ENCODE data around the gene CD47.

The CD47 gene

DNA sequence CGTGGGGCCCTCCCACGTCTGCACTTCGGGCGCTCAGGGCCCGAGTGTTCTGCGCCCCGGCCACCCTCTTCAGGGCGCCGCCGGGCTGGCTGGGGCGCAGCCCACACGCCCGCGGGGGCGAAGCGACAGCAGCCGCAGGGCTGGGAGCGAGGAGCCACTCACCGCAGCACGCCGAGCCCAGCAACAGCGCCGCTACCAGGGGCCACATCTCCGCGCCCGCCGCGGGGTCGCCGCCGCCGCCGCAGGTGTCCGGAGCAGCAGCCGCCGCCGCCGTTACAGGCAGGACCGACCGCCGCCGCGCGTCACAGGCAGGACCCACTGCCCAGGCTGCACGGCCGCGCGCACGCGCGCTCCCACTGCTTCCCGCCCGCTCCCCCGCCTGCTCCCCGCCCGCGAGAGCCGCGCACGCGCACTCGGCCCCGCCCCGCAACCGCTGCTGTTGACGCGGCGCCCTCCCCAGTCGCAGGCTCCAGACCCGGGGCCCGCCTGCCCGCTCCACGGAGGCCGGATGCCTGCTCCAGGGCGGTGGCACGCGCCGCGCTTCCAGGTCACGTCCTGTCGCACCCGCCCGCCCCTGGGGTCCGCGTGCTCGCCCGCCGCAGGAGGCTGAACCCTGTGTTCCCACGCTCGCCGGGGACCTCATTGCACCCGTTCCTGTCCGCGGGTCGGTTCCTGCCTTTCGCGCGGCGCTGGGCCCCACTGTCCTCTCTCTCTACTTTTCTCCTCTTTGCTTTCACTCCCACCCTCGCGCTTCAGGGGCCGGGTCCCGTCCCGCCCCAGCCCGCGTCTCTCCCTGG, at the start of gene CD47:
Gene CD47 (minus strand): TSS at position 331 of the 797 bp plus-strand sequence. CDS start 123 bp downstream, at position 208.
- DNase-seq (ENCODE audit: low spot score): peak; percentile 89

GRCh38 chr3:108137460-108137814, 46.6 kb upstream of the CD47 start:
- no peak for DNase-seq (ENCODE audit: low spot score)

- no peak for DNase-seq (ENCODE audit: low spot score)
Measured at GRCh38 chr3:108136561-108137459, 46.0 kb upstream of the CD47 start.

DNA sequence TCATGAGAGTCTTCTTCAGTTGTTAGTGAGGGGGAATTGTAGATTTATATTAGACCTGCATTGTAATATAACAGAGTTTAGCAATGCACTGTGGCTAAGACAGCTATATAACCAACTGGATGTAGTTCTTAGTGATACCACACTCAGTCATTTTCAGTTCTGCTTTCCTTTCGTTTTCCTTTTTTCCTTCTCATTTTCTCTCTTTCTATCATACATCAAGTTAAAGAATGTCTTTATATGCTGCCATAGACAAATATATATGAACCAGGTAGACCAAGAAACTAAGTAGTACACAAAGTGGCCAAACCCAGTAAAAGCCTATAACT, 43.7 kb upstream of the CD47 start:
- peak; percentile 47 for DNase-seq (ENCODE audit: low spot score)

DNA sequence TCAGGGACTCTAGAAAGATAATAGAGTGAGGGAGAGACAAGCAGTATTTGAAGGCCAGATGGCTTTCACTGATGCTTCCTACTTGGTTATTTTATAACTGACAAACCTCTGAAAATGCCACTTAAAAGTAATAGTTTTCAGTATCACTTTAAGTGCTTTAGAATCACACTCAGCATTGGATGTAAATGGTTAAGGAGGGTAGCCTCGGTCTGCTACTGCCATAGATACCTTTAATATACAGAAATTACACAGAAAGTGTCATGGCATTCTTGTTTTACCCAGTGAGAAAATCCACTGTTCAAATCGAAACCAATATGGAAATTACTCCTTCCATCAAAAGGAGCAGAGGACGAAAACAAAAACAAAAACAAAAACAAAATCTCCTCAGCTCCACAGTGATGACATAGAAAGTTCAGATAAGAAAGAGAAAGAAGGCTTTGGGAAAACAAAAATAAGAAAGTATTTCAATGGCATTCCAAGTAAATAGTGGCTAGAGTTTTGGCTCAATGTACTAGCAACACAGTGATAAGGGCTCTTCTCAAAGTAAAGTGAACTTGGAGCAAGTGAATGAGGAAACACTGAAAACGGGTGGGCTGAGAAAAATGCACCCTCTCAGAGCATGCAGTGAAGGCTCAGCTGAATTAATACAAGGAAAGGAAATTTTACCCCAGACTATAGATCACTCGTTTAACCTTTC, 43.2 kb upstream of the CD47 start:
- no peak for DNase-seq (ENCODE audit: low spot score)

DNA sequence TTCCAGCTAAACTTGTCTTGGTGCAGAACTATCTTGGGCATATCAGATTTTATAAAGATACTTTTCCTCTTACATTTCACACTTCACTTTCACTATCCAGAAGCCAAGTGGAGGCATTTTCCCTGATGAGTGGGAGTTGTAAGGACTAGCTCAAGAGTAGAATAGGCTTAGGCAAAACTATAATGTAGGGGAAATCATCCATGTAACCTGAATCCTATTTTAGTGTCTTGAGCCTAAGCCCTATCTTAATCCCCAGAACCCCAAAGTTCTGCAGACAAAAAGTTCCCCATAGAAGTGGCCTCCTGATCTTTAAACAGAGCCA, 42.2 kb upstream of the CD47 start:
- DNase-seq (ENCODE audit: low spot score): no peak

- no peak for DNase-seq (ENCODE audit: low spot score)
Measured at GRCh38 chr3:108131475-108132134, 40.8 kb upstream of the CD47 start.

DNA sequence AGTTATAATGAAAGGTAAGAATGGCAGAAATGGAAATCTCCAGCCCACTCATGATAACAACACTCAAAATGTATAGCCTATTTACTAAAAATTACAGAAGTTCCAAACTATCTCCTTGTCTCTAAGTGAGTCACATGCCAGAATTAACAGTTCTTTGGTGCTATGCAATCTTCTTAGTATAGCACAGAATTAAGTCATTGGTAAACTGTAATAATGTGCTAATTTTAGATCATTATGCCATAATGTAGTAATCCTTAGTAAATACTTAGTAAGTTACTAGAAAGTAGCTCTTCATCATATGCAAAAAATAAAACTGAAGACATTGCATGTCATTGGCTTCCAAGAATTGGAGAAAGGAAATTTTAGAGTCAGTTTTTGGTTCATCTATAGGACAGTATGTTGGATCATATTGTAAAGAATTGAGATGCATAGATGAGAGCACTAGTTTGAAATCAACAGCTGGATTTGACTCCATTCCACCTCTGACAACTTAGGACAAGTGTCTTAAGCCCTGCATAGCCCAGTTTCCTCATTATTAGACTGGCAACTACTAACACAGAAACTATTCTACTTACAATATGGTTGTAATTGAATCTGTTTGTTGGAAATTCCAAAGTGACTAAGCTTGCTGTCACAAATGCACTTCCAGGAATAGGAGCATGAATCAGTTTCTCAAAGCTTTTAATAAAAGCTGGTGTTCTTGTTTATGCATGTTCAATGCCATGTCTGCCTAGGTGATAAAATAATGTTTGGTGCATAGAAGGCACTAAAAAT, 40.1 kb upstream of the CD47 start:
- no peak for DNase-seq (ENCODE audit: low spot score)

DNA sequence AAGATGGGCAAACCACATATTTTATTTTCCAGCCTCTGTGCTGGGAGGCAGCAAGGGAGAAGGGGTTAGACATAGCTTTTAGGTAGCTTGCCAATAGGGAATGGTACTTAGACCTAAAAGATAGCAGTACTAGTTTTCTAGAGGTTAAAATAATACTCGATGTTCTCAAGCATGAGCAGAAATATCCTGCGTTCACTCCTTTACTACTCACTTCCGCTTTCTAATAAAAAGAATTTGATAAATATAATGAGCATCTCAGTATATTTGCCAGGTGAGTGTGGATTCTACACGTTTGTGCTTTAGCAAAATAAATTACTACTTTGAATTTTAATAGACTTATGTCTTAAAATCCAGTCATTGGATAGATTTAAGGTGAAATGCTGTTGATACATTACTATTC, 39.4 kb upstream of the CD47 start:
- peak; percentile 41 for DNase-seq (ENCODE audit: low spot score)

DNA sequence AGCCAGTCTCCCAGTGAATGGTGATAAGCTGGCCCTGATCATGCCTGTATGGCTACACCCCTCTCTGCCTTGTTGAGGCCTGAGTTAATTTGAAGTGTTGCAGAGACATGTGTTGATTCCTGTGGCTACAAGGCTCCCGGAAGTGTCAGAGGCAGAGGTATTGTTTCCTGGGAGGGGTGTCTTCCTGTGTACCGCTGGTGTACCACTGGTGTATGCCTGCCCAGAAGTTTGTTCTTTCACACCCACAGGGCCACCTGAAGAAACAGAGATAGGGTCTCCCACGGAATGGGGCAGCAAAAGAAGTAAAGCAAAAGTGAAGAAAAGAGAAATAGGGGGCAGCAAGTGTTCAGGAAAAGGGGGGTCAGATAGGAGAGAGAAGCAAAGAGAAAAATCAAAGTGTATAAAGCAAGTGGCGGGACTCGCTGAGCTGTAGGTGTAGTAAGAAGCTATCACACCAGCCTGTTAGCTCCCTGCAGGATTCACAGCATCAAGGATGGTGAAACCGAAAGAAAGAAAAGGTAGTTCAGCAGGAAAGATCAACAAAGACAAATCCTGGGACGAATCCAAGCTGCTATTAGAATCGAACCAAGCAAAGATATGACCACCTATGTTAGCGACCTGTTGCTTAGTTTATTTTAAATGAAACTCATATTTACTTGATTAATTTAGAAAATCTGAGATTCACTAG, 36.6 kb upstream of the CD47 start:
- peak; percentile 53 for DNase-seq (ENCODE audit: low spot score)

- DNase-seq (ENCODE audit: low spot score): no peak
Measured at GRCh38 chr3:108126348-108126747, 35.5 kb upstream of the CD47 start.

- peak; percentile 98 for DNase-seq (ENCODE audit: low spot score)
Measured at GRCh38 chr3:108125550-108126071, 34.8 kb upstream of the CD47 start.

DNA sequence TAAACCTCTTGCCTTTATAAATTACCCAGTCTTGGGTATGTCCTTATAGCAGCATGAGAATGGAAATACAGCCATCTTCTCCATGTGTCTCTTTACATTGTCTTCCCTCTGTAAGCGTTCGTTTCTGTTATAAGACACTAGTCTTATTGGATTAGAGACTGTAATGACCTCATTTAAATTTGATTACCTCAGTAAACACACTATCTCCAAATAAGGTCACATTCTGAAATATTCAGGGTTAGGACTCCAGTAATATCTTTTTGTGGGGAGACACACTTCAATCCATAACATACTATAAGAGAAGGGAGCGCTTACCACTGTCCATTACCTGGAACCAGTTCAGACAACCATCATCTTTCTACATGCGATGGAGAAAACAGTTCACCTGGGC, 34.3 kb upstream of the CD47 start:
- no peak for DNase-seq (ENCODE audit: low spot score)

DNA sequence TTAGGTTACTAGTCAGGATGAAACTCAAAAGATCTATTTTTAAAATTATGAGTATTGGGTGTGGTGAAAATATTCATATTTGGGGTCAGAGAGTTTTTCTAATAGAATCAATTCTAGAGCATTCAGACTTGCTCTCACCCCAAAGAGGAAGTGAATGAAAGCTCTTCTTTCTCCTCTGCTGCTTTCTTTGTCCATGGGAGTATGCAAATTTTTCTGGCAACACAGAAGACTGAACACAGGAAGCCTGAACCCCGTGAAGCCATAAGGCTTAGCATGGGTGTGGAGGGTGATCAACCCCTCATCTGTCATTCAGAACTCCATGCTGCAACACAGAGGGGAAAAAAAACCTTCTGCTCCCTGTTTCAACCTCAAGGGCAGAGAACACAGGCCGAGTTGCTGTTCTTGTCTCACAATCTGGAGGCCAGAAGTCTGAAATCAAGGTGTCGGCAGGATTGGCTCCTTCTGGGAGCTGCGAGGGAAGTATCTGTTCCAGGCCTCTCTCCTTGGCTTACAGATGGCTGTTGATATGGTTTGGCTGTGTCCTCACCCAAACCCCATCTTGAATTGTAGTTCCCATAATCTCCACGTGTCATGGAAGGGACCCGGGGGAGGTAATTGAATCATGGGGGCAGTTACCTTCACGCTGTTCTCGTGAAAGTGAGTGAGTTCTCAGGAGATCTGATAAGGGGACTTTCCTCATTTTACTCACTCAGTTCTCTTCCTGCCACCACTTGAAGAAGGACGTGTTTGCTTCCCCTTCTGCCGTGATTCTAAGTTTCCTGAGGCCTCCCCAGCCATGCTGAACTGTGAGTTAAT, 33.7 kb upstream of the CD47 start:
- peak; percentile 97 for DNase-seq (ENCODE audit: low spot score)

- no peak for DNase-seq (ENCODE audit: low spot score)
Measured at GRCh38 chr3:108123326-108123725, 32.5 kb upstream of the CD47 start.

DNA sequence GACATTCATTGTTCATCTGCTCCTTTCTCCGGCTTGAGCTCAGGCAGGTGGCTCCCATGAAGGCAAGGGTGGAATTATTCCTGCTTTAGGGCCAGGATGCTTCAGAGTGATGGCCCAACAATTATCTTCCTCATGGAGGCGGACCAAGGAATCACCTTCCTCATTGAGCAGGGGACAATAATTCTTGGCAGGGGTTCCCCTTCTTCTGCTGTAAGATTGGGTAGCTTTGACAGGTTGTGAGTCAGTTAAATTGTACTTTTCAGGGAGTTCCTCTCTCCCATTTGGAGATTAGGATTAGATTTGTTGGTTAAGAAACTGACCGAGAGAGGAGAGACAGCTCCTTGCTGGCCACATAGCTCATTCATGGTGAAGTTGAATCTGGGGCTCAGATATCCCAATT, 31.4 kb upstream of the CD47 start:
- no peak for DNase-seq (ENCODE audit: low spot score)

- no peak for DNase-seq (ENCODE audit: low spot score)
Measured at GRCh38 chr3:108119398-108120104, 28.7 kb upstream of the CD47 start.

DNA sequence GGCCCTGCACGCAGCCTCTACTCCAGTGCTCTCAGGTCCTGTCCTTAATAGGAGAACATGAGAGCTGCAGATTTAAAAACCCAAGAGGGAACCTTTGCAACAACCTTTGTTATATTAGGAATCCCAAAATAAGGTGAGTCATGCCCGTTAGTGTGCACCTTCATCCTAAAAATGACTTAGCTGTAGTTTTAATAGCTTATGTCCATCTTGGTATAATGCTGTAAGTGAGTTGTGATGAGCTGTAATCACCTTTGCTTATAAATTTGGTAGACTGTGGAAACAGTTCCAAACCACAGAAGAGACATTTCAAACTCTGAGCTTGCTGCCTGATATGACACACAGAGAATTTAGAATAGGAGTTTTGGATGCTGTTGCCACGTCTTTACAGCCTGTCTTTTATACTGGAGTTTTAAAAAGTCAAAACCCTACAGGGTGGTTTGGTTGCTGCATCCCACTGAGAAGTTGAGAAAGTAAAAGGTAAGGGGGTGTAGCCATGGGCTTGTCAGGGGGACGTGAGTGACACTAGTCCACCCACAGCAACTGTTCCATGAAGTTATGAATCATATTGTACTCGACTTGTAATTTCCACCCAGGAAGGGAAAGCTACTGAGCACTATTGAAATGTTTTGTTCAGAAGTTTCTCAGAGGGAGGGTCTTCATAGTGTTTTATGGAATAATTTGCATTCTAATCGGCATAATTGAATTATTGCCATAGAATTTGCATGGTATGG, 27.4 kb upstream of the CD47 start:
- no peak for DNase-seq (ENCODE audit: low spot score)
